ENCODE results near the gene ARHGAP28.
"Not testable (repeated sequence)": the region's sequence is repeated elsewhere in the genome, so short reads cannot be mapped to it uniquely, and the experiment has no call there.

Gene ARHGAP28

DNA sequence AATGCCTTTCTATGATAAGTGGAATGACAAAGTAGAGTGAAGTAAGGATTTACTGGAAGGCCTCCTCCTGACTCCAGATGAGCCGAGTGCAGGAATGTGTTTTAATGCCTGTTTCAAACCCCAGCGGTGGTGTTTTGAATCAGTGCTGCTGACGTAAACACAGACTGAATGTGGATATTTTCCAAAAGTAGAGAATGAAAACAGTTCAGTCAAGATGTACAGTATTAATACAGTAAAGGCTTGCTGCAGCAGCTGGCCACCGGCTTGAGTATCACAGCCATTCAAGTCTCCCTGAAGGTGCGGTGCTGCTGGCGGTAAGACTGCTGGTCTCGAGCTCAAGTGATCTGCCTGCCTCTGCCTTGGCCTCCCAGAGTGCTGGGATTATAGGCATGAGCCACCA, 46.7 kb downstream of the ARHGAP28 start:
- DNase-seq = no peak

DNA sequence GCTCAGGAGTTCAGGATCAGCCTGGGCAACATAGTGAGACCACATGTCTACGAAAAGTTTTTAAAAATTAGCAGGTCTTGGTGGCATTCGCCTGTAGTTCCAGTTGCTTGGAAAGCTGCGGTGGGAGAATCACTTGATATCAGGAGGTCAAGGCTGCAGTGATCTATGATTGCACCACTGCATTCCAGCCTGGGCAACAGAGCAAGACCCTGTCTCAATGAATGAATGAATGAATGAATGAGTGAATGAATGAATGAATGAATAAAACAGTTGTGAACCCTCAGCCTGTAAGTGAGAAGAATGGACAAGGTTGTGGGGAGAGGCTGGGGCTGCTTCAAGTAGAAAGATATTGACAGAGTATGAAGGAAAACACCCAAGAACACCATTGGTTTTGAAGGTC, 48.0 kb downstream of the ARHGAP28 start:
- DNase-seq = no peak

GRCh38 chr18:6778459-6779247, 49.1 kb downstream of the ARHGAP28 start:
- no peak for DNase-seq

DNA sequence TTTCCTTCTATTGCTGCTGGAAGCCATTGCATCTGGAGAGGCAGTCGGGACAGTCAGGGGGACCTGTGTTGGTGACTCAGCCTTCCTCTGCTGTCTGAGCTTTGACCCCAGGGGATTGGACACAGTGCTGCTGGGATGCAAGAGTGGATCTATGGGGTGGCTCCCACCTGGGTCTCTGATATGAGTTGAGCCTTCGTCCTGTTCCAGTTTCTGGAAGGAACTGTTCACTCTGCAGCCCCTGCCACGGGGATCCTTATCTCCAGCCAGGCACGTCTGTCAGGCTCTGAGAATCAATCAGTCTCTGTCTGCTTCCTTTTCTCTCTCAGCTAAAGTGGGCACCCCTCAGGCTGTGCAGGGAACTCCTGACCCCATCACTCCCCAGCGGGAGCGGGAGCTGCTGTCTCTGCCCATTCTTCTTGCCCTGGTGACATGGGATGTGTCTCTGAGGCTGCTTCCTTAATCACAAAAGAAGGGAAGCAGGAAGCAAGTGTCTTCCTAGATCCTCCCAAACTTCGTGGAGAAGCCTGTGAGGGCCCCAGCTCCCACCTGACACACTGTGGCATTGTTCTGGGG, 51.7 kb downstream of the ARHGAP28 start:
- no peak for DNase-seq

DNA sequence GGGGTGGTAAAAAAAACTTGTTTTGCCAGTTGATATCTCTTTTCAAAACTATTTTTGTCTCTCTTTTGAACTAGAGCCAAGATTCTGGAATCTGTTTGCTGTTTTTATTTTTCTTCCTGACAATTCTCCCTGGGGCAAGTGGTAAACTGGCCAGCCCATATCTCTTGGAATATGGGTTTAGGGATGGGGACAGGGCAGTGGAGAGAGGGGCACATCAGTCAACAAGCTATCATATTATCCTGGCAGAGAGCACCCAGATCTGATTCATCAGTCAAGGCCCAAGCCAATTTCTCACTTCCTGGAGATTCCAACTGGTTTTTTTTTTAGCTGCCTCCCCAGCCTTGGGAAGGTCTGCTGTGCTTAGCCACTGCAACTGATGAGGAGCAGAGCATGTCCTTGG, 52.3 kb downstream of the ARHGAP28 start:
- no peak for DNase-seq

DNA sequence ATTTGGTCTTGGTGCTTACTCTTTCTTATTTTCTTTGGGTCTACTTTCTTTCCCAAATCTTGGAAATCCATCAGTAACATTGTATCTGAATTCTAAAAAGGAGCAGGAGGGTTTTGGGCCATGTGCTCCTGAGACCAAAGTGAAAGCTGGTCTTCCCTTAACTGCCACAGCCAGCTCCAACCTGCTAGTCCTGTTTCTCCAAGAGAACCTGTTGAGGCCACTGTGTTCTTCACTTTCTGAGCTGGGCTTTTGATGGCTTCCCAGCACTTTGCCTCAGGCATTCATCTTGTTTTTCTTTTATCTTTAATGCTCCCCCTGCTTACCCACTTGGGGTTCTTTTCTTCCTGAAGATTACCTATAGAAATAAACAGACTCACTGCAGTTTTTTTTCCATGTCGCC, 53.3 kb downstream of the ARHGAP28 start:
- DNase-seq = no peak

- DNase-seq = no peak
Measured at GRCh38 chr18:6784046-6784445, 54.5 kb downstream of the ARHGAP28 start.

DNA sequence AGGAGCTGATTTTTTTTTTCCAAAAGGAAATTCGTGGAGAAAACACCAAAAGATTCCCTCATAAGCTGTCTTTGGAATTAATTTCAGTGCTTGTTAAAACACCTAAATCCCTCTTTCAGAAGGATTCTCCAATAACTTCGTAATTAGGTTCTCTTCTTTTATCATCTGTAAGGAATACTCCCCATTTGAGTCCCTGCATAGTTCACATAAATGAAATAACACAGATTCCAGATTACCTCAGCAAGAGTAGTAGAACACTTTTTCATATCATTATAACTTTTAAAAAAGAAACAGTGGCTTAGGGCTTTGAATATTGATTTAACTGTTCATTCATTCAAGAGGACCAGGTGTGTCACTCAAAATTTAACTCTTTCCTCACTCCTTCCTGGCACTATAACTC, 55.5 kb downstream of the ARHGAP28 start:
- no peak for DNase-seq

DNA sequence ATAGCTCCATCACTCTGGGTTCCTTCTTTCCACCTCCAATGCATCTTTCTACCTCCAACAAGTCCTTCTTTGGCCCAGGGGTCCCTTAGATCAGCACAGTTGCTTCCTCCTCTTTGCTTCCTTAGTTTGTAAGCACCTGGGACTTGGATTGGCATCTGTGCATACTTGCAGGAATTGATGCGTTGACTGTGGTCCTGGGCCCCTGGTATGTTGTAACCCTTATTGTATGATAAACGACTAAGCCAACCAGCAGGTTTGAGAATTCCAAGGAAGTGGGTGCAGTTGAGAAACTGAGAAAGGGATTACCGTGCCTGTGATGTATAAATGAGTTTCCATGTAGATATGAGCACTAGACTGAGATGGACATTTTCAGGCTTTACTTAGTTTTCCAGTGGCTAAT, 55.9 kb downstream of the ARHGAP28 start:
- no peak for DNase-seq

- DNase-seq = no peak
Measured at GRCh38 chr18:6792391-6792790, 62.9 kb downstream of the ARHGAP28 start.

DNA sequence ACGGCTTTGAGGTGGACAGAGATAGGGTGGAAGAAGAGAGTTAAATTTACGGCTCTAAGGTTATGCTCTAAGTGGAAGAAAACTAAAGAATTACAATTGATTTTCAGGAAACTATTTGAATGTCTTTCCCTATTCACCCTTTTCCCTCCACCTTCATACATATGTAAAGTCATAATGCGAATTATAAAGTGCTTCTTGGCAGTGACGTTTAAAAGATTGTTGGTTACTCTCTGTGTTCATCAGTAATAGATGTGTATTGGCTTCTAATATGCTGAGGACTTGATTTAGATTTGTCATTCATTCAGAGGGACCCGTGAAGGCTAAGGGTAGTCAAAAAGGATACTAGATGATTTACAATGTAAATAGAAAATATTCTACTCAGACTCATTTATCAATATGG, 63.9 kb downstream of the ARHGAP28 start:
- DNase-seq = no peak

DNA sequence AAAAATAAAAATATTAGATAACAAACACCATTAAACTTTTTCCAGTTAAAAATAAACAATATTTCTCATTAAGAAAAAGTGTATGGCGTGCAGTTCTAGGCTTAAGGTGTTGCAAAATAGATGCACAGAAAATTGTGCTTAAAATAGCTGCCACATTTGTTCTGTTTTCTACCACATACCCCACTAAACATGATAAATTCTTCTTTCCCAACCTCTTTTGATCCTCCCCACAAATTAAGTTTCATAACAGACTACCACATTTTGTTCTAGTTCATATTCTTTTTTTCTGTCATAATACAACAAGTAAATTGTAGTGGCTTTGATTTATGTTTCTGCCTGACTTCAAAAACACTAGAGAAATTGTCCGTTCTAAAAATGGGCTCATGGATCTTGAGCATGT, 64.5 kb downstream of the ARHGAP28 start:
- DNase-seq = no peak

DNA sequence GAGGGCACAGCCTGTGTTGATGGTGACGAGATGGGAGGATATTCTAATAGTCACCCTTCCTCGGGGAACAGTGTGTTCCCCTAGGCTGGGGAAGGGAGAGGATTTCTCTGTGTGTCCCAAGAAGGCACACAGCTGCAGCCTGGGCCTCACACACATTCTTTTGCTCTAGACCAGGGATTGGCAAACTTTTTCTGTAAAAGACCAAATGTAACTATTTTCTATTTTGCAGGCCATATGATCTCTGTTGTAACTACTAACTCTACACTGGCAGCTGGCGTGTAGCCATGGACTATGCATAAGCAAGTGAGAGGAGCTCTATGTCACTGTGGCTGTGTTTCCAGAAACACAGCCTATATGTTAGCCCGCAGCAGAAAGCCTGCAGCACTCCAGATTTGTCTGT, 65.8 kb downstream of the ARHGAP28 start:
- no peak for DNase-seq

DNA sequence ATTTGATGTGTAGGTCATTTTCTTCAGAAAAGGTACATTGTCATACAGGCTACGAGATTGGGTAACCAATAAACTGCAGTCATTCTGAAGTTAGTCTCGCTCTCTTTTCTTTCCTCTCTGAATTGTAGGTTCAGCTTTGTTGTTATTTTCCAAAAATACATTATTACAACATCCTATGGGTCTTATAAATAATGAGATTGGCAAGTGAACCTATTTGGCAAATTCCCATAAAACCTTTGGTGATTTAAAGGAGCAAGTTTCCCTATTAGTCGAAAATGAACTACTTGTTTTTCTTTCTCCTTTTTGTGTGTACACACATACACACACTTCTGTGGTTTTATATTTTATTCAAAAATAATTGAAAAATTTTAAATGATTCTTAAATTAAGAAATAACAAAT, 67.0 kb downstream of the ARHGAP28 start:
- no peak for DNase-seq

DNA sequence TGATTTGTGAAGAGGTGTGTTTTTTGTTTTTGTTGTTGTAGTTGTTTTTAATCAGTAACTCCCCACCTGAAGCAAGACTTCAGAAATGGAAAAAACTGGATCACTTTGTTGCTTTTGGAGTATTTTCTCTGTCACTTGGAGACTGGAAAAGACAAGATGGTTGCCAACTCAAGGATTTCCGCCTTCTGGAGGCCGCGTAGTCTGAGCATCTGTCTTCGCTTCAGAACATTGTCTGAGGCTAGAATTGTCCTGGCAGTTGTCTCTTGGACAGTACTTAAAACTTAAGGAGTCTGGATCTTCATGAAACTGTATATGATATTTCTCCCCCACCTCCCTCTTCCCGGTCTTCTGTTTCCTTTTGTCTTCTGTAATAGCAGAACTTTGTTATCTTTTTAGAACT, 67.7 kb downstream of the ARHGAP28 start:
- no peak for DNase-seq

GRCh38 chr18:6798896-6799295, 69.4 kb downstream of the ARHGAP28 start:
- DNase-seq = no peak

GRCh38 chr18:6800309-6800708, 70.8 kb downstream of the ARHGAP28 start:
- DNase-seq = not testable (repeated sequence)

- no peak for DNase-seq
Measured at GRCh38 chr18:6807515-6808257, 78.2 kb downstream of the ARHGAP28 start.

DNA sequence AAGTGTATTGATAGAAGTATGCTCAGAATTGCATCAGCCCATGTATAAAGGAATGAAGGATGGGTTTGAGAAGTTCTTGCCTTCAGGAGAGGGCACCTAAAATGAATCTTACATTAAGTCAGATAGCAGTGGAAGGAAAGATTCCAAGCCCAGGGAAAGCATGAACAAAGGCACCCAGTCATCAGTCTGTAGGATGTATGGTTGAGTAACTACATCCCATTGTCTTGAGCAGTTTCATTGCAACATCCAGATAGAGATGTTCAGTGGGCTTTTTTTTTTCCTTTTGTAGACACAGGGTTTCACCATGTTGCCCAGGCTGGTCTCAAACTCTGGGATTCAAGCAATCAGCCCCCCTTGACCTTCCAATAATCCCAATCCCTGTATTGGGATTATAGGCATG, 80.7 kb downstream of the ARHGAP28 start:
- no peak for DNase-seq

- no peak for DNase-seq
Measured at GRCh38 chr18:6811816-6812215, 82.3 kb downstream of the ARHGAP28 start.

DNA sequence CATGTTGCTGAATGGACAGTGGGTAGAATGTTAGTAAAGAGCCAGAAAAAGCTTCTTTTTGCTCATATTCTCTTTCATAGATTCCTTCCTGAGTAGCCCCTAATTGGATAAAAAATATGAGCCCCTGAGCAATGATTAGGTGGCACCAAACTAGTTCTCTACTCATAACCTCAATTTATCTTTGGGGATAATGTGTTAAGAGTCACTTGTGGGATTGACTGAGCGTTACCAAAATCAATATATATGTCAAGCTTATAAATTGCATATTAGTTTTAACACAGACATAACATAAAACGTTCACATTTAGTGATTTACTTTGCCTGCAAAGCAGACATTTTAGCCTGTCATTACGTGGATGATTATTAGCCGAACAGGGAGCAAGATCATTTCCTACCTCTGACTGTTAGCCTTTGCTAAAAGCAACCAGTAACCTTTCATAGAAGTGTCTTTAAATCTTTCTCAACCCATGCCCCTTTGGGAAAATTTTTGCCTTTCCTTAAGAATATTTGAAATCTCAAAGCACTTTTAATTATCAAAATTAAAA, 85.4 kb downstream of the ARHGAP28 start:
- no peak for DNase-seq

DNA sequence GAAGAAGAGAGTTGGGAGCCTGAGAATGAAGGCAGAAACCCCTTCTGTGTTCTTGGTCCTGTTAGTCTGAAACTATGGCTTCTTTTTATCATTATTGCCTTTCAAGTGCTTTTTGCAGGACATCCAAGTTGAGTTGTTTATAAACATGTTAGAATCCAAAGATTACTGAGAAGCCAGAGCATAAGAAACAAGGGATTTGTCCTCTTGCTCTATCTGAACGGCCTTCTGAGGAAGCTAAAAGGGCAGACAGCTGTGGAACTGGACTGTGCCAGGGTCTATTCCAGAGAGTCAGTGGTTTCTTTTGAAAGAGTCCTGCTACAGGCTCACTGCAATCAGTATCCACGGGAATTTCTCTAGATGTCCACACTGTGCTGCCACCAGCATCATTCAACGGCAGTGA, 86.6 kb downstream of the ARHGAP28 start:
- no peak for DNase-seq

DNA sequence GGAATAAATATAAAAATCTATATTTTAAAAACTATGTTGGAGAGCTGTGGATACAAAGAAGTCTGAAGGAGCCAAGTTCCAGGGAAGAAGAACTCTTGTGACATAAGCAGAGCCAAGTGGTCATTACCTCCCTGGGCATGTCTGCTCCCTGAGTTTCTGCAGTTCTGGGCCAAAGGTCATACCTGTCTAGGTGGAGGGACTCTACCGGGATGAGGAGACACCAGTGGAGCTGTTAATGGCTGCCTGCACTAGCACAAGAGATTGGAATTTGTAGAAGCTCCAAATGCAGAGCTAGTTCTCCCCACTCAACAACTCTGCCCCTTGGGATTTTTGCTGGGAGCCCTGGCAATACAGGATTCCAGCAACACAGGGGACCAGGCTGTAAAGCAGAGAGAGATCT, 89.8 kb downstream of the ARHGAP28 start:
- DNase-seq = no peak

DNA sequence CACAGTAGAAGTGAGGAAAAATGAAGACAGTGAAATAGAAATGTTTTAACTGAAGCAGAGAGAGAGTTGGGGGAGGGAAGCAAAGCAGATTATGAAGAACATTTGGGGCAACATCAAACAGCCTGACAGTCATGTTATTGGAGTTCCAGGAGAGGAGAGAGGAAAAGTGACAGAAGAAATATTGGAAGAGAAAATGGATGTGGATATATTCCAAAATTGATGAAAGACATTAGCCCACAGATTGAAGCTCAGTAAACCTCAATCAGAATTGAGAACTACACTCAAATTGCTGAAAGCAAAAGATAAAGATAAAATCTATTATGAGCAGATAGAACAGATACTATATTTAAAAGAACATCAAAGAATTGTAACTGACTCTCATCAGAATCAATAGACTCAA, 90.8 kb downstream of the ARHGAP28 start:
- DNase-seq = no peak
